HG03457 (cell line): ENCODE data around the gene ZNF793.

Source experiments
- ATAC-seq: cut with Tn5 transposase; IDR thresholded peaks from one replicate; pipeline ENCODE4 v1.9.1; 2021; ENCODE audit warnings: moderate number of reproducible peaks; ENCODE audit not compliant: unreplicated experiment

Gene ZNF793

DNA sequence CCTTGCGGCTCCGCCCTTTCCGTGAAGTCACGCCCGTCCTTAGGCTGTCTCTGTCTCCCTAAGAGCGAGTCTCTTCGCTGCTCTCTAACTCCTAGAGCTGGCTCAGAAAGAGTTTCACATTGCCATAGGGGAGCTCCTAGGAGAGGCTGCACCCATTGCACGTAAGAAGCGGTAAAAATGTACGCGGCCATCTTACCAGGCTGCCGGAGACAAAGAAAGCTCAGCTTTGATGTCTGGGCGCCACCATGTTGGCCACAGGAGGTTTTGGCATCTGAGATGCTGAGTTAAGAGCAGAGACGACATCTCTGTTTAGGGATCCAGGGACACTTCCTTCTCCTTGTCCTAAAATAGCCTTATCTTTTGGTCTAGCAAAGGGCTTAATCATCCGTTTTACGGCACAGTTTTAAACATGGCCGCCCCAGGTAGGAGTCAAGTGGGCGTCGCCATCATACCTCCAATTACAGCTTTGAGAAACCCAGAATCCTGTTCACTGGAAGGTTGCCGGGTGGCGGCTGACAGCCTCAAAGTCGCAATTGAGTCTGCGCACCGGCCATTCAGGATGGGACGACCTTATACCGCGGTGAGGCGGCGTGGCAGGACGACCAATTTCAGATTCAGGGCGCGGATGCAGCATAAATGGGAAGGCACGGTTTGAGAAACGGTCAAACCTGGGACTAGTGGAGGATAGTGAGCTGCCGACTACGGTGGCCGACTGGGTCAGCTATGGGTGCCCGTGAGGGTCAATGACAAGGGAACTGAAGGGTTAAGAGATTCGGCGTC, at the start of gene ZNF793:
TSS of gene ZNF793 (plus strand) at position 553 of the 780 bp plus-strand sequence. CDS start 16,501 bp downstream, outside the sequence.
- no peak for ATAC-seq

DNA sequence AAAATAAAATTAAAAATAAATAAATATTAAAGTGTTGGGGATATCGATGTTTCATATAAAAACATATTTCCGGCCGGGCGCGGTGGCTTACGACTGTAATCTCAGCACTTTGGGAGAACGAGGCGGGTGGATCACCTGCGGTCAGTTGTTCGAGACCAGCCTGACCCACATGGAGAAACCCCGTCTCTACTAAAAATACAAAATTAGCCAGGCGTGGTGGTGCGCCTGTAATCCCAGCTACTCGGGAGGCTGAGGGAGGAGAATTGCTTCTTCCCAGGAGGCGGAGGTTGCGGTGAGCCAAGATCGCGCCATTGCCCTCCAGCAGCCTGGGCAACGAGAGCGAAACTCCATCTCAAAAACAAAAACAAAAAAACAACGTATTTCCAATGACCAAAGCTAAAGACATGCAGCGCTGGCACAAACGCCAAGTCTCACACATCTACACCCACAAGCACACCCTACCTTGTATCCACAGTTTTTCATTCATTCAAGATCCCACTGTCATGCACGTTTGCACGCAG, 40.4 kb upstream of the ZNF793 start:
- no peak for ATAC-seq

DNA sequence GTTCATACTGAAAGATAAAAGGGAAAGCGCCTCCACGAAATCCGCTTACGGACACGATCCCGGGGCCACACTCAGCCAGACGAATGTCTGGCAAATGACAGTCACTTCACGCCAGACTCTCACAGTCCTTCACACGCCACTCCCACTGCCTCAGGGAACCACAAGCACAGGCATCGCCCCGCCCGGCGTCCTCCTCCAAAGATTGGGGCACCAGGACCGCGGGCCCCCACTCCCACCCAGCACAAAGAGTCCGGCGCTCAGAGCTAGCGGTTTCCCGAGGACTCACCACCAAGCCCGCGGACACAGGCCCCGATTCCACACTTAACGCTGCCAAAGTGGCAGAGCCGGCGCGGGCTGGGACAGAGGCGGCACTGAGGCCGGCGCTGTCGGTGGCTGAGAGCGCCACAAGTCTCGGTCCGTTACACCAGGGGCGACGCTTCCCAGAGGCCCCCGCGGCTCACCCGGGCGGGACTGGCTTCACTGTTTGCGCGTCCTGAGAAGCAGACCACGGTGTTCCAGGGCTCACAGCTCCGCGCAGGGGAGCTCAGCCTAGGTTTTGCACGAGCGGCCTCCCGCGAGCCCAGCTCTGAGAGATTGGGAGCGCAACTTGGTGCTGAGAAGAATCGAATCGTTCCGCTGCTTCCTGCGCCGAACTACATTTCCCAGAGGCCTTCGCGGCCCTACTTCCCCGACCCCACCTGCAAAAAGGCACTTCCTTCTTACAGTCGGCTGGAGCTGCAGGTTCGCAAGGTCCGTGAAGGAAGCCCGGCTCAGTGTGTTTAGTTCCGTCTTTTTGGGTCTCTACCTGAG, 39.7 kb upstream of the ZNF793 start, which contains the start of gene ZNF569:
TSS of gene ZNF569 (minus strand) at position 647 of the 810 bp plus-strand sequence. CDS start 22,523 bp downstream, outside the sequence.
- ATAC-seq, result peak; percentile 46

DNA sequence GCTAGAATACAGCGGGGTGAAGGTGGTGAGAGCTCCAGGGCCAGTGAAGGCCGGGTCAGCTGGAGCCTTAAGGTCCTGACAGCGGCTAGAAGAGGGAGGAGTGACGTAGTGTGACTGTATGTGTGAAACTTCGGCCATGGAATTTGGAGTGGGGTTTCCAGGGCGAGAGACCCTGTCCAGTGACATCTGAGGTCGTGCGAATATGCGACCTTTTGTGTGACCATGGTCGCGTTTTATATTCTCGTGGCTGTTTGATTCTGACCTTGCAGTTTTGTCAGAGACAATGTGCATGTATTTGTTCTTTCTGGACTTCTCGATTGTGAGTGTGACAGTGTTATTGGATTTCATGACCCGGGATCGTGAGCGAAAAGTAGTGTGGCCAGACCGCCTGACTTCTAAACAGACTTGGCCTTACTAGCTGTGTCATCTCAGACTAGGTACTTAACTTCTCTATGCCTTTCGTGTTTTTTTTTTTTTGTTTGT, 39.1 kb upstream of the ZNF793 start:
- ATAC-seq, result no peak

DNA sequence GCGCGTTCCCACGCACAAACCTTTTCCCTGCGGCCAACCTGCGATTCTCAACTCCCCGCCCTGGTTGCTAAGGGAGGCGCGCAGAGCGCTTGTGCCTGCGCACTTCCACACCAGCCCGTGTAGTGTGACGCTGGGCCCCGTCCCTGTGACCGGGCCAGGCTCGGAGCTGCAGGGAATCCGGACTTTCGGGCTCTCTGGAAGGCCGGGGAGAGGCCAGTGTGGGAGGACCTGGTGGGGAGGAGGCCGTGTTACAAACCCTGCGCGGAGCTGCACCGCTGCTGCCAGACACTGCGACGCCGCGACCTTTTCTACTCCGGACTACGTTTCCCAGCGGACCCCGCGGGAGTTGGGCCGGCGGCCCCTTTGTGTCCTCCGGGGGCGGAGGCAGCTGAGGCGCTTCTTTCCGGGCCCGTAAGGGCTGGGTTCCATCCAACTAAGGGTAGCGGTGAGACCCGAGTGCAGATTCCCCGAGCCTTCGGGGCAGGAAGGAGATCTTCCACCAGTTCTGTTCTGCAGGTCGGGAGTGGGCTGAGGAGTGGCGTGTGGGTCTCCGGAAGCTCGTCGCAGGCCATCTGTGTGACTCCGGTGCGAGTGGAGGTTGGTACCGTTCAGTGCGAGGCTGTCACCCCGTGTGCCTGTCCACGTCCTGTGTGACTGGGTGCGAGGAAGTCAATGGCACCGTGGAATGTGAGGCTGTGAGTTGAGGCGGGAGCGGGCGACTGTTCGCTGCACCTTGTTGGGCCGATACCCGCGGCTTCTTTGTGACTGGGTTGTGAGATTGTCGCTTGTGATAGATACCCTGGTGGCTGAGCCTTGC, 37.6 kb upstream of the ZNF793 start, which contains the start of gene ZNF570:
TSS of gene ZNF570 (plus strand) at position 396 of the 817 bp plus-strand sequence. CDS start 999 bp downstream, outside the sequence.
- peak; percentile 56 for ATAC-seq

DNA sequence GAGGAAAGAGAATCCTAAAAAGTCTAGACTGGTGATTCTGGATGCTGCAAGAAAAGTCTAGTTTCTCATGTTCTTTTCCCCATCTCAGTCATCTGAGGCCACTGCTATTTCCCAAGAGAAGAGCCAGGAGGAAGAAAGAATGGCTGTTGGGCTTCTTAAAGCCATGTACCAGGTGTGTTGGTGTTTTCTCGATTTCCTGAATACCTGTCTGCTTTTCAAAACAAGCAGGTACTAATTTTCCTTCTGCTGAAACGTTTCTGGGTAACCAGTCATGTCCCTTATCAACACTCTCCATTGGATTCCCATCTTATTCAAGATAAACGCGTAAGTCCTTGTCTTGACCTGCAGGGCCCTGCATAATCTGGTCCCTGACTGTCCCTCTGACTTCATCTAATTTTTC, 36.5 kb upstream of the ZNF793 start:
- no peak for ATAC-seq

DNA sequence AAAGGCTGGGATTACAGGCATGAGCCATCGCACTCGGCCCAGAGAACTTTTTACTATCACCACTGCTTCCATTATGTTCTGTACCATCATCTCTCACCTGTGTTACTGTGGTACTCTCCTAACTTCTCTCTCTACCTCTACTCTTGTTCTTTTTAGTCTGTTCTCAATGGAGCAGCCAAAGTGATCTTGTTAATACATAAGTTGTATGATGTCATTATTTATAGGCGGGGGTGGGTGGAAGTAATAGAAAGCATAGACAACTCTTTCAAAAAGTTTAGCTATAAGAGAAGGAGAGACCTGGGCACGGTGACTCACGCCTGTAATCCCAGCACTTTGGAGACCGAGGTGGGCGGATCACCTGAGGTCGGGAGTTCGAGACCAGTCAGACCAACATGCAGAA, 34.6 kb upstream of the ZNF793 start:
- ATAC-seq, result no peak

DNA sequence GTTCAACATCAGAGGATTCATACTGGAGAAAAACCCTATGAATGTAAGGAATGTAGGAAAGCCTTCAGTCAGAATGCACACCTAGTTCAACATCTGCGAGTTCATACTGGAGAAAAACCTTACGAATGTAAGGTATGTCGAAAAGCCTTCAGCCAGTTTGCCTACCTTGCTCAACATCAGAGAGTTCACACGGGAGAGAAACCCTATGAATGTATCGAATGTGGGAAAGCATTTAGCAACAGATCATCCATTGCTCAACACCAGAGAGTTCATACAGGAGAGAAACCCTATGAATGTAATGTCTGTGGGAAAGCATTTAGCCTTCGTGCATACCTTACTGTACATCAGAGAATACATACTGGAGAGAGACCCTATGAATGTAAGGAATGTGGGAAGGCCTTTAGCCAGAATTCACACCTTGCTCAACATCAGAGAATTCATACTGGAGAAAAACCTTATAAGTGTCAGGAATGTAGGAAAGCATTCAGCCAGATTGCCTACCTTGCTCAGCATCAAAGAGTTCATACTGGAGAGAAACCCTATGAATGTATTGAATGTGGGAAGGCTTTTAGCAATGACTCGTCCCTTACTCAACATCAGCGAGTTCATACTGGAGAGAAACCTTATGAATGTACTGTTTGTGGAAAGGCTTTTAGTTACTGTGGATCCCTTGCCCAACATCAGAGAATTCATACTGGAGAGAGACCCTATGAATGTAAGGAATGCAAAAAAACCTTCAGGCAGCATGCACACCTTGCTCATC, 22.2 kb upstream of the ZNF793 start:
- no peak for ATAC-seq

DNA sequence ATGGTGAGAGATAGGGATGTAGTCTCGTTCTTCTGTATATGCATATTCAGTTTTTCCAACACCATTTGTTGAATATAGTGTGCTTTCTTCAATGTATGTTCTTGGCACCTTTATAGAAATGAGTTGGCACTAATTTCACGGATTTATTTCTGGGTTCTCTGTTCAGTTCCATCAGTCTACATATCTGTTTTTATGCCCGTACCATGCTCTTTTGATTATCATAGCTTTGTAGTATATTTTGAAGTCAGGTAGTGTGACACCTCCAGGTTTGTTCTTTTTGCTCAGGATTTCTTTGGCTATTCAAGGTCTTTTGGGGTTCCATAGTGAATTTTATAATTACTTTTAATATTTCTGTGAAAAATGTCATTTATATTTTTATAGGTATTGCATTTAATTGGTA, 14.5 kb upstream of the ZNF793 start:
- ATAC-seq, result no peak

DNA sequence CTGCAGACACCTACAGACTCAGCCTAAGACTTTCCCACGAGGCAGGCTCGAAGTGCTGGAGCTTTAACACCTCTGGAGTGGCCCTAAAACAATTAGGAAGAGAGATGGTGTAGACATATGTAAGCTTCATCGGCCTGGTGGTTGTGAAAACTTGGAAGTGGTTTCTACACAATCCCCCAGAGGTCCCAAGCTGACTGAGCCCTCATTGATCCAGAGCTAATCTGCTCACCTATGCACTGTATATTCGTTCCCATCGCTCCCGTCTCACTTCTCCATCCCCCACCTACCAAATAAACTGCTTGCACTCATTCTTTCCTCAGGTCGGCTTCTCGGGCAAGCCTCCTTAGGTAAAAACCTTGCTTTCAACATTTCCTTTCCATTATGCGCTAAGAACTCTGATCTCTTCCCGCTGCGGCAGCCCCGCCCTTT, 767 bp upstream of the ZNF793 start:
- no peak for ATAC-seq

DNA sequence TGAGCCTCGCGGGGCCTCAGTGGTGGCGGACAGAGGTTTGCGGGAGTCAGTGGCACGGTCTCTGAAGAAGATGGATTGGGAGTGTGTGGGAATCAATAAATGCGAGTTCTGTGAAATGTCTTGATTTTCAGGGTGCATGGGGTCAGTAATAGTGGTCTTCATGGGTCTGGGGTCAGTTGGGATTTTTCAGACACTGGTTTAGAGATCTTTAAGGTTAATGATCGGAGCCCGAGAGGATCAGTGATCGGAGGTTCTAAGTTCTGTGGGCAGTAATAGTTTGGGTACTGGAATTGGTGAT, 377 bp downstream of the ZNF793 start:
- no peak for ATAC-seq

DNA sequence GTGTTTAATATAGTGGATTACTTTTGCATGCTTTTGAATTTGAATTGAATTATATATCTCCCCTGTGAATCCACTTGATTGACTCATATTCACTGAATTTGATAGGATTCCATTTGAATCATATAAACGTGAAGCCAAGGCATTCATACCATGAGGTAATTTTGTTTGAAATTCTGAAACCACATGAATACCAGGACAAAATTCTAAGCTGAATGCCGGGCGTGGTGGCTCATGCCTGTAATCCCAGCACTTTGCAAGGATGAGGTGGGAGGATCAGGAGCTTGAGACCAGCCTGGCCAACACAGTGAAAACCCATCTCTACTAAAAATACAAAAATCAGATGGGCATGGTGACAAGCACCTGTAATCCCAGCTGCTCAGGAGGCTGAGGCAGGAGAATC, 4.4 kb downstream of the ZNF793 start:
- ATAC-seq, result no peak

DNA sequence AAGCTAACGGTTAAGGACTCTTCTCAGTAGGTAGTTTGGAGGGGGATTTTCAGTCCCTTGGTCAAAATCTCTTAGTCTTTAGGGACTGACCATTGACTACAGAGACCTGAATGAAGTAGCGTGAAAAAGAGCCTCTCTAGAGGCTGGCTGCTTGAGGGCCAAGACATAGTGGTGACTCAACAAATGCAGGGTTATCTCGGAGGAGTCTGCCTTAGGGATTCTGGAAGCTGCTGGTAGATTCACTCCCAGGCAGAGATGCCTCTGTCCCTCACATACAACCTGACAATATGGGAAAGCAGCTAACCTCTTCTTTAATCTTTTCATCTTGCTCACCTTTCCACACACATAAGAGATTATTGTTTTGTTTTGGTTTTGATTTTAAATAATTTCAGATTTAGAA, 5.1 kb downstream of the ZNF793 start:
- no peak for ATAC-seq

DNA sequence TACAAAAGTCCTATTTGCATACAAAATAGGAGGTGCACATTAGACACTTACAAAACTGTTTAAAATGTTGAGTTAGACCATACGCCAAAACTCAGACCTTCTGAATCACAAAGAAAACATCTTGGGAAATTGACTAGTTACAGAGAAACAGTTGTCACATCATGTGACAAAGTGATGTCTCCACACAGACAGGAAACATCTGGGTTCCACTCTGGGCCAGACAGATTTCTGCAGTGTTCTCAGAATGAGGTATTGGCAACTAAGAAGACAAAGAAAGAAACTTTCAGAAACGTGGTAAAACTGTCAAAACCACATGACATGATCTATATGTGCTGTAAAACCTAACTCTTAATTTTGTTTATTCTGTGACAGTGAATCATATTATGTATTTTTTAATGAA, 6.7 kb downstream of the ZNF793 start:
- no peak for ATAC-seq

DNA sequence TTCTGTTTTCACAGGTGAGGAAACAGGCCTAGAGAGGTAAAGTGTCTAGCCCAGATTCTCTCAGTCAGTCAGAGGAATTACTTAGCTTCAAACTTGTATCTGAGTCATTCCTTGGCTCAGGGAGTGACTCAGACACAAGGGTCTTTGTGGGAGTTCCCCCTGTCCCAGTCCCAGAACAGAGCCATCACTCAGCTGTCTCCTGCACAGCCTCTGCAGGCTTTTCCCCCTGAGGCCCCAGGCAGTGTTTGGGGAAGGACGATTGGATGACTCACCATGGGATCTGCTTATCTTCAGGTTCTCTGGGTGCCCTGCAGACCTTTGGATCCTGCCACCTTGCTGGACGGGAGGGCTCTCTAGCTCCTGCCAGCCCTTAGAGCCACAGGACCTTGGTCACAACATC, 13.2 kb downstream of the ZNF793 start:
- no peak for ATAC-seq

DNA sequence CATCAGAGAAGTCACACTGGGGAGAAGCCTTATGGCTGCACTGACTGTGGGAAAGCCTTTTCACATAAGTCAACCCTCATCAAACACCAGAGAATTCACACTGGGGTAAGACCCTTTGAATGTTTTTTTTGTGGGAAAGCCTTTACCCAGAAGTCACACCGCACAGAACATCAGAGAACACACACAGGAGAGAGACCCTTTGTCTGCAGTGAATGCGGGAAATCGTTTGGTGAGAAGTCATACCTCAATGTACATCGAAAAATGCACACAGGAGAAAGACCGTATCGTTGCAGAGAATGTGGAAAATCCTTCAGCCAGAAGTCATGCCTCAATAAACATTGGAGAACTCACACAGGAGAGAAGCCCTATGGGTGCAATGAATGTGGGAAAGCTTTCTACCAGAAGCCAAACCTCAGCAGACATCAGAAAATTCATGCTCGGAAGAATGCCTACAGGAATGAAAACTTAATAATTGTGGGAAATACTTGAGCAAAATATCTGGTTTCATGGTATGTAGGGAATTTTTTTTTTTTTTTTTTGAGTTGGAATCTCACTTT, 30.7 kb downstream of the ZNF793 start:
- no peak for ATAC-seq

DNA sequence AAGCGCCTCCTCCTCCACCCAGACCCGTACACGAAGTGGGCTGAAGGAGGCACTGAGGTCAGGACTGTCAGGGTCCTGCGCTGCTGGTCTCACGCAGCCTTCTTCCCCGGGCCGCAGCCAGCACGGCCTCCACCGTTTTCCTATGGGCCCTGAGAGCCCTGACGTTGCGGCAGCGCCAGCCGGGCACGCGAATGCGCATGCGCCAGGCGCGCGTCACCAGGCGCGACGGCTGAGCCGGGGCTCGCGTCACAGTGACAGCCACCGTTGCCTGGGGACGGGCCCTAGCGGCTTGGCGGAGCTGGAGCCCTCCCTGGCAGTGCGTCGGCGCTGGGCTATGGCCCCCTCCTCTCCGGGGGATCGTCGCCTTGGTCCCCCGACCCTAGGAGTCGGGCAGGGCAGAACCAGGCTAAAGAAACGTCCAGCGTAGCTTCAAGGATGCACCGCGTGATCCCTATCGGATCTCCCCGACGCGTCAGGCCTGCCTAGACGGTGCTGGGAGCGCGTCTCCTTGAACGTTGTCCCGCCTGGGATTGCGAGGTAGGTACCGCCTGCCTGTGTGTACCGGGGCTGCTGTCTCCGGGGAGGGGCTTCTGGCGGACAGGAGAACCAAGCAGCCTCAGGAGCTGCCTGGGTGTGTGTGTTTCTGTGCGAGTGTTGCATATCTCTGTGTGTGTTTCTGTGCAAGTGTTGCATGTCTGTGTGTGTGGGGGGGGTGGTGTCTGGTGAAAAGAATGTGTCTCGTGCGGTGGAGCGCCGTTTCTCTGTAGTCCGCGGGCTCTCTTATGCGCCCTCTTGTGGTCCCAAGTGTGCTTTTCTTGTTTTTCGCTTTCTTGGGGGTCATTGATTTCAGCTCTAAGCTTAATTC, 44.6 kb downstream of the ZNF793 start:
- ATAC-seq, result no peak

DNA sequence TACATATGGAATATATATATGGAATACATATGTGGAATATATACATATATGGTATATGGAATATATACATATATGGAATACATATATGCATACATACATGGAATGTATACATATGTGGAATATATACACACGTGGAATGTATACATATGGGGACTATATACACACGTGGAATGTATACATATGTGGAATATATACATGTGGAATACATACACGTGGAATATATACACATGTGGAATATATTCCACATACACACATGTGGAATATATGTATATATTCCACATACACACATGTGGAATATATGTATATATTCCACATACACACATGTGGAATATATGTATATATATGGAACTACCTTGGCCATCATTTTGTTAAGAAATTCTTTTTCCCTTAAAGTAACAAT, 56.8 kb downstream of the ZNF793 start:
- ATAC-seq, result no peak
